Astrocyte of the spinal cord (primary cell): ENCODE data around the gene KCTD20.
"Not testable (repeated sequence)": the region's sequence is repeated elsewhere in the genome, so short reads cannot be mapped to it uniquely, and the experiment has no call there.

ENCODE experiments used
- DNase-seq: peaks from one replicate; pipeline ENCODE4 v3.0.0; 2011; ENCODE audit warnings: low read depth, low spot score
- H3K4me3 ChIP-seq: 2 replicates; pipeline ENCODE4 v1.5.1; 2011; ENCODE audit warnings: low read depth, mild to moderate bottlenecking, low read length, moderate library complexity
- CTCF ChIP-seq: IDR thresholded peaks from 2 replicates; pipeline ENCODE4 v1.5.1; 2012; ENCODE audit warnings: low read depth, mild to moderate bottlenecking, low read length, inconsistent platforms
- in situ Hi-C: cut with HindIII; loops from 2 replicates; pipeline ENCODE4 v1.10.0; 2017; ENCODE audit warnings: low sequenced_read_pairs

Gene KCTD20

GRCh38 chr6:36469946-36470345 is 27.1 kb downstream of the KCTD20 start:
- no peak for DNase-seq
- in situ Hi-C loops: no loop called here
- no peak overlapping the region for H3K4me3 ChIP-seq
- no peak for TF ChIP-seq CTCF

- H3K4me3 ChIP-seq: no peak overlapping the region
- in situ Hi-C loops: no loop called here
- TF ChIP-seq CTCF: no peak
- DNase-seq: no peak
These were observed 35.3 kb downstream of the KCTD20 start for GRCh38 chr6:36478051-36478526.

DNA sequence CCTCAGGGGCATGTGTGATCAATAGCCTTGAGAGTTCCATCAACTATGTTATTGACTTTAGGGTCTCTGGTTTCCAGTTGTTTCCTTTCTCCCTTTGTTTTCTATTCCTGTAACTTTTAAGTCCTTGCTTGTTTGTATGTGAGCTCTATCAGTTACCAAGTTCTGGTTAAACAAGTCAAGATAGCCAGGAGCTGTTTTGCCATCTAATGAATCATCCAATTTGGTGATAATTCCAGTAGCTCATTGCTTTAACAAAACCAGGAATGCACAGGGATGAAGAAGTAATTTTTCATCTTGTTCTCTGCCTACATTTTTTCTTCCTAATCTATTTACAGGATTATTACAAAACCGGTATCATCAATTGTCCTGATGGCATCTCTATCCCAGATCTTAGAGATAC is 36.5 kb downstream of the KCTD20 start:
- no peak overlapping the region for H3K4me3 ChIP-seq
- in situ Hi-C loops: no loop called here
- TF ChIP-seq CTCF: no peak
- DNase-seq: no peak

GRCh38 chr6:36483326-36483725 is 40.5 kb downstream of the KCTD20 start:
- DNase-seq, in situ Hi-C loops, H3K4me3 ChIP-seq: not testable (repeated sequence)

GRCh38 chr6:36484736-36485135 is 41.9 kb downstream of the KCTD20 start:
- in situ Hi-C loops: no loop called here
- TF ChIP-seq CTCF: no peak
- DNase-seq: no peak
- H3K4me3 ChIP-seq: no peak overlapping the region

DNA sequence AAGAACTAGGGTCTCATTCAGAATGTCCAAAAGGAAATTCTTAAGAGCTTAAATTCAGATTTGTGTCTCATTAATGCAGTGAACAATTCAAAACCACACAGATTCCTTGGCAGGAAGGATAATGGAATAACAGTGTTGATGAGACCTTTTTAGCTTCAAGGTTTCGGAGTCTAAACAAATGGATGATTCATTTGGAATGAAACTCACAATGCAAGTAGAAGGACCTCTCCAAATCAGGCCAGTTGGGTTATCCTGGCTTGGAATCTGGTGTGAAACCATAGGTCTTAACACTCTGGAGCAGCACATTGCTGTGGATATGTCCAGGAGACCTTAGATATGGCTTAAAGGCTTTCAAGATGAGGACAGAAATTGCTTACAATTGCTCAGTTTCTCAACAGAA is 44.9 kb downstream of the KCTD20 start:
- H3K4me3 ChIP-seq: no peak overlapping the region
- no peak for TF ChIP-seq CTCF
- in situ Hi-C loops: no loop called here
- DNase-seq: no peak

GRCh38 chr6:36488221-36488620 is 45.4 kb downstream of the KCTD20 start:
- no peak for DNase-seq
- no peak overlapping the region for H3K4me3 ChIP-seq
- in situ Hi-C loops: no loop called here
- TF ChIP-seq CTCF: no peak
